Retinal pigment epithelial cell (primary cell): ENCODE results near the gene MRPL24.
A peak's percentile ranks its signal among the peaks of the same experiment; 100 is the strongest.

Source experiments
- DNase-seq: peaks from one replicate; pipeline ENCODE4 v3.0.0-alpha.2; 2010; ENCODE audit warnings: low read depth
- H3K4me3 ChIP-seq: 2 replicates; pipeline ENCODE4 v1.5.1; 2011; ENCODE audit warnings: mild to moderate bottlenecking, low read length, control low read depth, moderate library complexity
- TF ChIP-seq, protein P1 (sequence below): conservative IDR thresholded peaks from 2 replicates; pipeline ENCODE4 v1.5.1; 2011; ENCODE audit warnings: low read depth, low read length, control low read depth, inconsistent platforms

MRPL24 gene

DNA sequence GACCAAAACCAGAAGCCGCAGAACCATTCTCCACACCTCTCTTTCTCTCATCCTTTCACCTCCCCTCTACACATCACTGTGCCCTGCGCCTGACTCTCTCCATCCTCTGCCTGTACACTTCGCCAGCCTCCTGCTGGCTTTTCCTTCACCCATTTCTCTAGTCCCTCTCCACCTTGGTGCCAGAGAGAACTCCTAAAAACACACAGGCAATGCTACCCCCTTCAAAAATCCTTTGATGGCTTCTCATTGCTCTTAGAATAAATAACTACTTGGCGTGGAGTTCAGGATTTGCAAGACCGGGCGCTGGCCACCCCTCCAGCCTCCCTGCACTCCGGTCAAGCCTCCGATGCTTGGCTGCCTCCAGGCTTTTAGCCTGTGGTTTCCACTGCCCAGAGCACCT is 44.1 kb downstream of the MRPL24 start:
- DNase-seq: no peak
- TF ChIP-seq, protein P1, sequence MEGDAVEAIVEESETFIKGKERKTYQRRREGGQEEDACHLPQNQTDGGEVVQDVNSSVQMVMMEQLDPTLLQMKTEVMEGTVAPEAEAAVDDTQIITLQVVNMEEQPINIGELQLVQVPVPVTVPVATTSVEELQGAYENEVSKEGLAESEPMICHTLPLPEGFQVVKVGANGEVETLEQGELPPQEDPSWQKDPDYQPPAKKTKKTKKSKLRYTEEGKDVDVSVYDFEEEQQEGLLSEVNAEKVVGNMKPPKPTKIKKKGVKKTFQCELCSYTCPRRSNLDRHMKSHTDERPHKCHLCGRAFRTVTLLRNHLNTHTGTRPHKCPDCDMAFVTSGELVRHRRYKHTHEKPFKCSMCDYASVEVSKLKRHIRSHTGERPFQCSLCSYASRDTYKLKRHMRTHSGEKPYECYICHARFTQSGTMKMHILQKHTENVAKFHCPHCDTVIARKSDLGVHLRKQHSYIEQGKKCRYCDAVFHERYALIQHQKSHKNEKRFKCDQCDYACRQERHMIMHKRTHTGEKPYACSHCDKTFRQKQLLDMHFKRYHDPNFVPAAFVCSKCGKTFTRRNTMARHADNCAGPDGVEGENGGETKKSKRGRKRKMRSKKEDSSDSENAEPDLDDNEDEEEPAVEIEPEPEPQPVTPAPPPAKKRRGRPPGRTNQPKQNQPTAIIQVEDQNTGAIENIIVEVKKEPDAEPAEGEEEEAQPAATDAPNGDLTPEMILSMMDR: no peak
- no peak overlapping the region for H3K4me3 ChIP-seq

GRCh38 chr1:156694690-156694962 is 46.3 kb downstream of the MRPL24 start:
- no peak for DNase-seq

DNA sequence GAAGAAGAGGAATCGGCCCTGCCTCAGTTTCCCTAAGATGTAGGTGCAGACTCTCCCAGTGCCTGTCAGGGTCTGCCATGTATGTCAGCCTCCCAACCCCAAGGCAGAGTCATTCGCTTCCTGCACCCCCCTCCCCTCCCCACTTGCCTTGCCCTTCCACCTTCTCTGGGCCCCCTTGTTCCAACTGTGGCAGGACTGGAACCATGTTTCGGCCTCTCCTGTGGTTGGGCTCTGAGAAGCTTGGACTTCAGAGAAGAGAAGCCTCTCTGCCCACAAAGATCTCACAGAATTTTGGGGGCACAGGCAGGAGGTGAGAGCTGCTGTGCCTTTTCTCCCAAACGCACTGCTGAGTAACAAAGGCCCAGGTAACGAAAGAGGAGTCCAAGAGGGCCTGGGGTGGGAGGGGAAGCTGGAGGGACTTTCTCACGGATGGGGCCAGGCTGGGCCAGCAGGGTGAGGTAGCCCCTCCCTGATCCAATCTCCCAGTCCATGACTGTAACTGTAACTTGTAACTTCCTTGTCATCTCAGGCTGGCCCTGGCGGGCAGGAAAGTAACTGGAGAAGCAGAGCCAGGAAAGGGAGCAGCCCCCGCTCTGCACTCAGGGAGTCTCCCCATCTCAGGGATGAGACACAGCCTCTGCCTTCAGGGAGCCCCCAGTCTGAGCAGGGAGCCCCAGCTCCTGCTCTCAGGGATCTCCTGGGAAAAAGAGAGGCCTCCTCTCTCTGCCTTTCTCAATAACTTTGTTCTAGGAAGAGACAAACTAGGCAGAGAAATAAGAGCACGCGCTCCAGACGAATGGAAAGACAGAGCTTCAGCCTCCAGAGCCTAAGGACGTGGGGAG is 46.8 kb downstream of the MRPL24 start:
- TF ChIP-seq, protein P1: no peak
- no peak for DNase-seq
- H3K4me3 ChIP-seq: no peak overlapping the region

More at GRCh38 chr1:156694690-156694962, 46.3 kb downstream of the MRPL24 start:
- TF ChIP-seq, protein P1: no peak
- no peak overlapping the region for H3K4me3 ChIP-seq

DNA sequence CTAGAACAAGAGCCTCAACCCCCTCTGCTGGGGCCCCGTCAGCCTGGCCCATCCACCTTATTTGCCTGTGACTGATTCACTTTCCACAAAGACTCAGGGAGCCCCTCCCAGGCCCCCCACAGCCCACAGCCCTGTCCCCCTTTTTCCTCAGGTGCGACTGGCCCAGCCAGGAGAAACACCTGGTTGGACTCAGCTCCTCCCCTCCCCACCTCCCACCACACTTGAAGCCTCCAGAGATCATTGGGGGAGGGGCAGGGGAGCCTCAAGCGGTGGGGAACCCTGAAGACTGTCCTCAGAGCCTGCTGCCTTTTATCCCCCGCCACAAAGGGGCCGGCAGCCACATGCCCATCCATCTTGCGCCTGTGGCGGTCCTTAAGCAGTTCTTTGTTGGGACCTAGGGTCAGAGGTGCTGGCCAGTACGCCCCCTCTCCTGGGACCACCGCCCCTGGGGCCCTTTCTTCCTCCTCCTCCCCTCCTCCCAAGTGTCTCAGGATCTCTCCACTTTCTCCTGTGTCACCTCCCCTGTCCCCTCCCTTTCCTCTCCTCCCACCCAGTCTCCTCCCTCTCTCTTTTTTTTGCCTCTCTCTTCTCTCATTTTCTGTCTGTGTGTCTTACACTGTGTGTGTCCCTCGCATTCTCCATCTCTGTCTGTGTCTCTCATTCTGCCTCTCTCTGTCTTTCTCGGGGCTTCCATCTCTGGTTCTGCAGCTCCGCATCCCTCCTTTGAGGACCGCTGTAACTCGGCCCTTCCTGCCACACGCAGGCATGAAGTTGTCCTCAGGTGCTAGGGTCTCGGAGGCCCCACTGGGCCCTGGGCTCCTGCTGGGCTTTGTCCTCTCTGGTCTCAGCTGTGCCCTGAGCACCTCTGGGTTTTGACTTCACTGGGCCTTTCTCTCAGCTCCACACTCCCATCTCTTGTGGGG is 47.7 kb downstream of the MRPL24 start:
- TF ChIP-seq, protein P1: no peak
- no peak for DNase-seq
- H3K4me3 ChIP-seq: no peak overlapping the region

- no peak for DNase-seq
Measured at GRCh38 chr1:156692441-156692924, 48.4 kb downstream of the MRPL24 start.

GRCh38 chr1:156691665-156692440 is 49.0 kb downstream of the MRPL24 start:
- TF ChIP-seq, protein P1: peak; percentile 39
- H3K4me3 ChIP-seq: no peak overlapping the region
- no peak for DNase-seq

More at GRCh38 chr1:156692441-156692924, 48.4 kb downstream of the MRPL24 start:
- no peak overlapping the region for H3K4me3 ChIP-seq
- TF ChIP-seq, protein P1: no peak
